Hypothalamus (tissue), 51 donors: ENCODE data around the gene SAMD4A.

ENCODE experiments used
- DNase-seq, 51 donors: peaks; one replicate each; lab custom pipeline; 2025; lab: John Stamatoyannopoulos, UW

SAMD4A gene

DNA sequence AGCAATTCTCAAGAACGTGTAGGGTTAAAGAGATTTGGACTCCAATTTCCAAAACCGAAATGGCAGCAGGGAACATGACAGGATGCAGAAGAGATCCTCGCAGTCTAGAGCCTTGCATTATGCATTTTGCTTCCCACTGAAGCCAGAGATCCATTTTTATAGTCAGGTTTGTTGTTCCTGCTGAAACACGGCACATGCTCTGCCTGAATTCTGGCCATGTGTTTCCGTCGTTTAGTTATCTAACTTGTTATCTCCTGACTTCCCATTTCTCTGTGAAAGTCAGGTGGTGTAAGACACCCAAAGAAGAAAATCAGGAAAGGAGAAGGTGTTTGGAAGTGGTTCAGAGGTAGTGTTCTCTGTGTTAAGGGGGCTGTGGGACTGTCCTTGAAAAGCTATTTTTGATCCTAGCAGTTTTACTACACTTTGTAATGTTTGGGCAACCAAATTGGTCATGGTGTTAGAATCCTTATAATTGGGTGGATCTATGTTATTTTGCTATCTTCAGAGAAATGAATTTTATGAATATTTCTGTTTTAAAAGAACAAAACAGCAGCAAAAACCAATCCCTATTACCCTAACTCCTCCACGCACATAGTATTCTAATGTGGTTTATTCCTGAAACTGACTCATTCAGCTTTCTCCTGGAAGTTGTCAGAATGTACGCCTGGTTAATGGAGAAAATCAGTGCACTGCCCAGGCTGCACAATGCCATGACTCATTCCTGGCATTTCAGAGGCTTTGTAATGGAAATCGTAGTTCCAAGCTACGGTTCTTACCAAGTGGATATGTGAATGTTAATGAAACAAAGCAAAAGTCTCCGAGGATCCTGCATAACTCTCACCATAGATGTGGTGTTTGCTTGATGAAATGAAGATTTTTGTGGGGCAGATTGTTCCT, 110.1 kb downstream of the SAMD4A start:
- peak in 24 of 51 donors; percentile 7 to 71 (median 28) for DNase-seq

DNA sequence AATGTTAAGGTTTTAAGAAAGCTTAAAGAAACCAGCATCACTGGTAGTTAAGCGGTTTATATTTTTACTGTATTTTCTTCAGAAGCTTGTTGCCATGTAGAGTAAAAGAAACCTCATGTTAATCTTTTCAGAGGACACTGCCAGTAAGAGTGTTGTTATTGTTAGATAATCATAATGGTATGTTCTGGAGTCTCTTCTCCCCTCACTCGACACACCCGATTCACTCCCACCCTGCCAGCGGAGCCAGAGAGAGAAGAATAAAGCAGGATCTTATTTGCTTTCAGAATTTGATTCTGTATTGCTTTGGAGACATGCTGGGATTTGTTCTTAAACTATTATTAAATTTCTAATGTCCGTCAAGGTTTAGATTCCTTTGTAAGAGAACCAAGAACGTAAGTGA, 113.7 kb downstream of the SAMD4A start:
- DNase-seq = no peak

DNA sequence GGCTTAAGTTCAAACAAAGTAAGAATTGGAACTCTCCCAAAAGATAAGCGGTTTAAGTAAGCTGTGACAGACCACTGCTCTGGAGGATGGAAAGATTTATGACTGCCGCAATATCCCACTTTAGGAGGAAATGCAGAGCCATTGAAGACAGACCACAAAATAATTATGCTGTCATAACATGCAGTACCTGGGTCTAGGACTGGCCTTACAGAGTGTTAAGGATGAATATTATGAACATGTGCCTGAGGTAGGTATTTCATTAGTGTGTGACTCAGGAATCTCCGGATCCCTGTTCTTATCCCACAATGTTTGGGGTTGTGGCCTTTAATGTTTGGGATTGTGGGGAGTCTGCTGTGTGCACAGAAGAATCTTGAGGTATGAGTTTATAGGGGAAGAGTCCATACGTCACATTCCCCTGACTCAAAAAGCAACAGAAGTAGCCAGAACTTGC, 114.9 kb downstream of the SAMD4A start:
- DNase-seq = no peak

DNA sequence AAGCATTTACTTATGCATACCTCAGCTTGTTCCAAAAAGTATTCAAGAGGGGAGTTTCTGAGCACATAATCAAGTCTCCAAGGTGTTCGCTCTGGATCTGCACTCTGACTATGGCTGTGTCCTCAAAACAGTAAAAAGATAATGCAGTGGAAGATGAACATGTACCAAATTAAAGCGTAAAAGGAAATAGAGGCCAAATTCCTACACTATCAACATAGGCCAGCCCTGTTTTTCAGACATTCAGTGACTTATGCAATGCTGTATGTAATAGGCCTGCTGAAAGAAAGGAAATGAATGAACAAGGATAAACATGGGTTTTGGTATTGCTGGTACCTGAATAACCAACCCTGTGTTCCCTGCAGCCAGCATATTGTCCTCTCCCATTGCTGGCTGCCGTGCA, 115.7 kb downstream of the SAMD4A start:
- no peak for DNase-seq

DNA sequence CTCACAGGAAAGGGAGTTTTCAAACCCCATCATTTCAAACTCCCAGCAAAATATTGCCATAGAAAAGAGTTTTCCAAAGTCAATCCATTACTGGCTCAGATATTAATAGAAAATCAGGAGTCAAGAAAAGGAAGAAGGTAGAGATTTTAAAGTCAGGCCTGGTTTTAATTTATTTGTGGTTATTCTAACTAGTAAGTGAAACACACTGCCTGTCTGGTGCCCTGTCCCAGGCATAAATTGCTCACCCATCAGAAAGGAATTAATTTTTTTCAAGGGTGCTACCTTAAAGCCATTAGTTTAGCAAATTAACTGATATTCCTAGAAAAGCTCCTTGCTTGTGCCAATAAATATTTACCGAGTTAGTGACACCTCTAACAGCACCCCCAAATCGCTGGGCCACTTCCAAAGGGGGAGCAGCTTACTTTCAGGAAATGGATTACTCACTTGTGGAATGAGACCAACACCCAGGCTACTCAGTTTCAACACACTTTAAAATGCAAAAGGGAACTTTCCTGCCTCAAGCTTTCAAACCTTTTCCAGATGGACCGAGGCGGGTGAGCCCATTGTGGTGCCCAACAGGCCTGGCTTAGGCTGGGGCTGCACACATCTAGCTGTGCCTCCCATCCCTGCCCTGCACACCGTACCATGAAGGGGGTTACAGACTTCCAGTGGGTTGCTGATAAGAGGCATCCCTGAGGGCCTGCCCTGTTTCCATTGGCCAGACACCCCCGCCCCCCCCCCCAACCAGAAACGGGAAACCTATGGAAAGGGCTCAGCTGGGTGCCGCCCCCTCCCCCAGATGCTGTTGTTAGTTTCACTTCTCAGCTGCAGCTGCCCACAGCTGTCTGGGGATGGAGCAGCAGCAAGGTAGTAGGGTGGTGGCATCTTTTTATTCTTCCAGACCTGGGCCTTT, 117.2 kb downstream of the SAMD4A start:
- peak in 4 of 51 donors; percentile 14 to 38 (median 27) for DNase-seq

DNA sequence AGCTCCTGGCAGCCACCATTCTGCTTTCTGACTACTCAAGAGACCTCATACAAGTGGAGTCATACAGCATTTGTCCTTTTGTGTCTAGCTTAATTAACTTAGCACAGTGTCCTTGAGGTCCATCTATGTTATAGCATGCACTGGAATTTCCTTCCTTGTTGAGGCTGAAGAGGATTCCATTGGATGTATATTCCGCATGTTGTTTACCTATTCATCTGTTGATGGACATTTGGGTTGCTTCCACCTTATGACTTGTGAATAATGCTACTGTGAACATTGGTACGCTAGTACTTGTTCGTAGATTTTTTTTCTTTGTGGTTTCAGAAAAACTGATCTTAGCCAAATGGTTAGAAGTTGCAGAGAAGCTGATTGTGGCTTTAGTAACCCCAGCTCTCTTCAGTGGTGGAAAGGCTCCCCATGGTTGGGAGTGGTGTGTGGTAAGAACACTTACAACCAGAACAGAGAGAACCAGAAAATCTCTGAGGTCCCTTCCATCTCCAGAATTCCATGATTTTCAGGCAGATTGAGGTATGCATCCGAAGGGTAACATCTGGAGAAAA, 118.4 kb downstream of the SAMD4A start:
- no peak for DNase-seq

DNA sequence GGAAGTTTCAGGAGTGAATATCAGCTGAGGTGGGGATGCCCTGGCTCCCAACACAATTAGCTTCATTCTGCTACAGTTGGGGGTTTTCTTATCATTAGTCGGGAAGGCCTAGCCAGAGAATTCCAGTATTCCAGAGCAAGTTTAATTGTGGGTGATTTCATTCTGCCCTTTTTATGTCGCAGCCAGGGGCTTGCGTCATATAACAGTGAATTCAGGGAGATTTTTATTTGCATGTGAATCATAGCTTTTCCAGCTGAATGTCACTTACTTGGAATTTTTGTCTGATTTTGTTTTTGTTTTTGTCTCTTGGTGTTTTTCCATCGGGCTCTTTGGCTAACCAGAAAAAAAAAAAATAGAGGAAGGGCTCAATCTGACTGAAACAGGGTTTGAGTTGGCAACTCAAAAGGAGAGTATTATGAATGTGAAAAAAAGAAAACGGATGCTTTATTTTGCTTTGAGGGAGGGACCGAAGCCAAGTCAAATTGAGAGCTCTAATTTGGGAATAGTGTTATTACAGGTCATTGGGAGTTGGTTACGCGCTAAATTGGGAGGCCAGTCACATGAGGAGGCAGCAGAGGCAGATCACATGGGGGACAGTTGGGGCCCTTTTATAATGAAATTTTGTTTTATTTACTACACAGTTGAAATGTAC, 119.4 kb downstream of the SAMD4A start:
- DNase-seq = peak in 17 of 51 donors; percentile 8 to 54 (median 26)

DNA sequence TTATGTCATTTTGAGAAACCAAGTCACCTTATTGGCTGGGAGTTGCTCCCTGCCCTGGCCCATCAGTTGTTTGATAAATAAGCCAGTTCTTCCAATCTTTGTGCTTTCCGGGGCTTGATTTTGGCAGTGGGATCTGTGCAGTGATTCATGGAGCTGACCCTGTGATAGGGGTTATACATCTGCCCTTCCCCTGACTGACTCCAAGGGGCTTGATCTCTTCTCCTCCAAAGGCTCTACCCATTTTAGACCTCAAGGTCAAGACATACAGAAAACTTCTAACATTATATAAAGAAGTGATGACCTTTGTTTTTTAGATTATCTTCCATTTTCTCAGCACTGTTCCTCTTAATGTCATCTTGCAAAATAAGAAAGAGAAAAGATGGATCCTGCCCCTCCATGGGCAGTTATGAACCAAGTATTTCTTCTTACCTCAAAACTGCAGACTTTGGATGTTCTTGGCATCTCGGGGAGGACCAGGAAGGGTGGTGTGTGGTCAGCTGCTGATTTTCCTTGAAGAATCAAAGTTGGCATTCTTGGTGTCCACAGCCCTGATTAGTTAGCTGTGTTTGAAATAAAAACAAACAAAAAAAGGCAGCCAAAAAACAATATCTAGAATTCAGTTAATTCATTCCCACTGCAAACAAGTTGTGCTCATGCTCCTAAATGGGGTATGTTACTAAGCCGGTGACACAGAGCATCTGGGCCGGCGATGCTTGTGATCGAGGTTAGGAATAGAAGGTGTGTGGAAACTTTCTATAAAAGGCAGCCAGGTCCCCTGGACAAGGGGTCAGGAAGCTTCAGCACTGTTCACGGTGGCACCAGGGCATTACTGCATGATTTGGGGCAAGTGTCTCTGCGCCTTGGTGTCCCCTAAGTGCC, 120.2 kb downstream of the SAMD4A start:
- peak in 1 of 51 donors; percentile 3 for DNase-seq

DNA sequence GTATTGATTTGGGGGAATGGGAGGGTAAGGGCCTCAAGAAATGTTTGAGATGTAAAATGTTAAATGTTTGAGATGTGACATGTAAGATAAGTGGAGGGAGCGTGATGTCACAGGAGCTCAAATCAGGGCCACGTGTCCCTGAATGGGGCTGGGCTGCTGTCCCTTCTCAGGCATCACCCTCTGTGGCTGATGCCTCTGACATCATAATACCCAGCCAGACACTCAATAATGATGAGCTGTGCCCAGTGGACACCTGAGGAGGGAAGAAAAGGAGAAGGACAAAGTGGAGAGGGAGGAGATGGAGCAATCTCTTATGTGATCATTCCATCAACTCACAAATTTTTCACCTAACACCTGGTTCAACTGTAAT, 120.8 kb downstream of the SAMD4A start:
- no peak for DNase-seq

DNA sequence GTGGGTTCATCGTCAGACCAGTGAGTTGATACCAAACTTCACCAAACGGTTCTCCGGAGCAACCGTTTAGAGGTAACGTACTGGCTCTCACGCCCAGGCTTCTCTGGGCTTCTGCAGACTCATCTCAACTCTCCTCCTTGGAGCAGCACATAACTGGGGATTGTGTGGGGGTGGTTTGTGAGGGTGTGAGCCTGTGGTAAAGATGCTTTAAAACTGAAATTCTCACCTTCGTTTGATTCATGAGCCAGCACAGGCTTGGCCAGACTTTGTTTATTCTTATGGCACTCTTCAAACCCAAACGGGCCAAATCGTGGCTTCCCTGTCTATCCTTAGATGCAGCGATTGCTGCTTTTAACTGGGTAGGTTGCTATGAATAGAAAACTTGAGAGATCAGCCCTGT, 121.3 kb downstream of the SAMD4A start:
- DNase-seq = peak in 1 of 51 donors; percentile 47

DNA sequence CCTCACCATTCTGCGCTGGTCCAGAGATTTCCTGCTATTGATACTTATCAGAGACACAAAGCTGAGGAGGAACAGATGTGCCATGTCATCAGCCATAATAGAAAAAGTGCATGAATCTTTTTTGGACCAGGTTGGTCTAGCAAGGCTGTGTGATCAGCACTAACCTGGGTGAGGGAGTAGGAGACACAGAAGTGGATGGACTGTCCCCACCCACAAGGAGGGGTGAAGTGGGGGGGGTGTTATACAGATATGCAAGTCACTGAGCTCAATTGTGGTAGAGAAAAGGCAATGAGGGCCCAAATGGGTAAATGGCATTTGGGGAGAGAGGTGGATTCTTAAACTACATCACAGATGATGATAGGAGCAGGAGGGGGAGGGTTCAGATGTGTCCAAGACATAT, 123.0 kb downstream of the SAMD4A start:
- DNase-seq = no peak

DNA sequence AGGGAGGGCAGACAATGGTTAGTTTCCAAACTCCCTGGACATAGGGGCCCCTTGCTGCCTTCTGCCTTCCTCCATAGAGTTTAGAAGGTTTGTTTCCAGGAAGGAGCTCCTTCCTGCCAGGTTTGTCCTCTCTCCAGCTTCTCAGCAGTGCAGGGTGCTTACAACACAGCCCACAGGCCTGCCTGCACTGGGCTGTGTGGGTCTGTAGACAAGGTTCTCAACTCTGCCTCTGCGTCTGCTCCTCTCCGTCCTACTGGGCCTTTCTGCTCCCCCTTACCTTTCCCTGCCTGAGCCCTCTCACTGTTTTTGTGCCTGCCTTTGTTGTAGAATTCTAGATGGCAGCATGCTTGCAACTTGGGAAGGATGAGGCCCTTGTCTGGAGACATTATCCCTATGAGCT, 124.0 kb downstream of the SAMD4A start:
- no peak for DNase-seq

DNA sequence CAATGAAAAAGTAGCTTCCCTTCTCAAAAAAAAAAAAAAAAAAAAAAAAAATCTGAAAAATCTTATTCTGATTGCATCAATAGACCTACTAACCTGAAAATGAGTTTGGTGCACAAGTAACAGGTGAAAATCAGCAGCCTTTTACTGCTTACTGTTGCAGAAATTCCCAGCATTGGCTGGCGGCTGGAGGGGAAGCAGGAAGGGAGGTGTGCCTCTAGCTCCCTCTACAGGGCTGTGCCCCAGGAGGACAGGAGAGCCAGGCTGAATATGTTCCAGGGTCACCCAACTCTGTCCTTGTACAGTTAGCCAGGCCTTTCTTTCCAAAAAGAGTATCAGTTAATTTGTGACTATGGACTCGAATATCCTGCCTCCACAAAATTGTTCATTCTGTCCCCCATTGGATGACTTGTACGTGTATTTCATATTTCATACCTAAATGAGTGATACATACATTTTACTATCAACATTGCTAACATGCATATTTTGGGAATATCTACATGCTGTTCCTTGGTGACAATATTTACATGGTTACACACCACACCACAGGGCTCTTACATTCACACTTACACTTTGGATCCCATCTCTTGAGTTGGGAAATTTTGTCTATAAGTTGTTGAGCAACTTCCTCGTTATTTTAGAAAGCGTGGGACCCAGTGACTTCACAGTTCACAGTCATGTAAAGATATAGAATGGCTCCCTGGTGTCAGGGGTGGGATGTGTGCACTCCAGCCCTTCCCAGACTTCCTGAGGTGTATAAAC, 124.8 kb downstream of the SAMD4A start:
- DNase-seq = peak in 39 of 51 donors; percentile 10 to 81 (median 46)

DNA sequence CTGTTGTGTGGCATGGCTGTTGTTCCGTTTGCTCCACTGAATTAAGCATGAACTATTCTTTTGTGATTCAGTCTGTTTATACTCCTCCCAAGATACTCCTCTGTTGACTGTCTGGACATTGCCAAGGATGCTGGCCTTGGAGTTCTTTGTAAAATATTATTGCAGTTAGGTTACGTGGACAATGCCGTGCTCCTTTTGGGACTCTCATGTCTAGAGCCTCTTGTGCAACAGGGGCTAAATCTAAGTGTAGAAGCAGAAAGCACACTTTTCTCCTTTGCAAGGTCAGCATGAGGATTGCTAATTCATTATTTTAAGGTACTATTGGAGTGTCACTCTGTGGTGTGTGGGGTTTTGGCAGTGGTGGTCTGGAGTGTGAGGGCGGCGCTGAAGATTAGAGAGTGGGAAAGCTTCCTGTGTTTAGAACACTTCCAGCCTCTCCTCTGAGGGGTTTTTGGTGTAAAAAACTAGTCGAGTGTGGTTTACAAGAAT, 125.4 kb downstream of the SAMD4A start:
- DNase-seq = no peak

DNA sequence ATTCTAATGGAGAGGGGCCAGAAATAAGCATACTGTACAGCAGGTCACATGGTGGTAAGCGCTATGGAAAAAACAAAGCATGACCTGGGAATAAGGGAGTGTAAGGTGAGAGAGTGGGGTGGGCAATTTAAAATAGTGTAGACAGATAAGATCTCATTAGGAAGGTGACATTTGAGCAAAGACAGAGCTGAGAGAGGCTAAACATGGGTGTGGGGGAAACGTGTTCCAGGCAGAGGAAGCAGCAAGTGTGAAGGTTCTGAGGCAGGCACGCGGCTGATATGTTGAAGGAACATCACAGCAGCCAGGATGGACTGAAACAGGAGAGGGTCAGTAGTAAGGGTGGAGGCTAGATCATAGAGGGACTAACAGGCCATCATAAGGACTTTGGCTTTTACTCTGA, 126.8 kb downstream of the SAMD4A start:
- no peak for DNase-seq

DNA sequence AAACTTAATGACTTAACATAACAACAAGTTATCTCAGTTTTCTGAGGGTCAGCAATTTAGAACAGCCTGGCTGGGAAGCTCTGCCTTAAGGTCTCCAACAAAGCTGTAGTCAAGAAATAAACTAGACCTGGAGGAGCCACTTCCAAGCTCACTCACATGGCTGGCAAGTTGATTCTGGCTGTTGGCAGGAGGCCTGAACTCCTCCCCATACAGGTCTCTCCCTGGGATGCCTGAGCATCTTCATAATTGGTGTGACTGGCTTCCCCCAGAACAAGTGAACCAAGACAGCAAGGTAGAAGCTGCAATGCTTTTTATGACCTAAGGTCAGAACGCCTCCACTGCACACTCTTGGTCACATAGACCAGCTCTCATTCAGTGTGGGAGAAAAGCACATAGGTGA, 128.3 kb downstream of the SAMD4A start:
- DNase-seq = no peak

DNA sequence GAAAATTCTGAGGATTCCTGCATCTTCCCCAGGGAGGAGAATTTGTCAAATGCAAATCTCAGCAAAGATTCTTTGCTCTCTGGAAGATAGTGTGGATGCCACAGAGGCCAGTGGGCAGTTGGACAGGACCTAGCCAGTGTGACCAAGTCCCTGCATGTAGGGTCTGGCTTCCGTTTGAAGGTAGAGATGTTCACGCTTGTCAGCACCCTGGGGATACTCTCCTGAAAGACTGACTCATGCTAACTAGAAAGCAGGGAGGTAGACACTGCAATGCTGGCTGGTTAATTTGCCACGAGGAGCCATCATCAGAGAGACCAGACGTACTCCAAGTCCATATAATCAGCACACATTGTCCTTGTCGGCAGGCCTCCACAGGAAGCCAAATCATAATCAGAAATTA, 130.1 kb downstream of the SAMD4A start:
- DNase-seq = no peak

DNA sequence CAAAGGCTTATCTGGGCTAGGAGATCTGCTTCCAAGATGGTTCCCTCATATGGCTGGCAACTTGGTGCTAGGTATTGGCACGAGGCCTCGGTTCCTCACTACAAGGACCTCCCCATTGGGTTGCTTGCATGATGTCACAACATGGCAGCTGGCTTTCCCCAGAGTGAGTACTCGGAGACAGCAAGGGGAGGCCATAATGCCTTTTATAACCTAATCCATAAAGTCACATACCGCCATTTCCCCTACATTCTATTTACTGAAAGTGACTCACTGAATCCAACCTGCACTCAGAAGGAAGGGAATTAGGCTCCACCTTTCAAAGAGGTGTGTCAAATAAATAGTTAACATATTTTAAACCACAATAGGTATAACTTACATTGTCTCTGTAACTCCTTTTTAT, 130.9 kb downstream of the SAMD4A start:
- no peak for DNase-seq

DNA sequence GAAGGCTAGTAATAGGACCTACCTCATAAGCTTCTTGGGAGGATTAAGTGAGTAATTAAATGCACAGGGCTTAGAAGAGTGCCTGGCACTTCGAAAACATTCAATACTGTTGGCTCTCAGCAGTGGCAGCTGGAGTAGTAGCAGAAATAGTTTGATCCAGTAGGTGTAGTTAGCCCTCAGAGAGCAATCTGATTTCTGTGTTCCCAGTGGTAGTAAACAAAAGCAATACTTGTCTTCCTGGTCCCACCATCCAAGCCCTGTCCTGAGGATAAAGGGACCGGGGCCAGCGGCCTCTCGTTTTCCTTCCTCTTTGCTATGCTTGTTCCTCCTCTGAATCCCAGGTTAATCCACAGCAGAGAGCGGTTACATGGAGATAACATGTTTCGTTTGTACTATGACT, 131.6 kb downstream of the SAMD4A start:
- DNase-seq = no peak
